Renal cortex interstitium (tissue), 15 donors: ENCODE results near the gene FKRP. TPM values are rescaled to one million over a fixed set of nuclear protein-coding genes. Genes with fewer than 3 reads are reported as not detected.
A peak's percentile ranks its signal among the peaks of the same experiment; 100 is the strongest.
"Not testable (repeated sequence)": the region's sequence is repeated elsewhere in the genome, so short reads cannot be mapped to it uniquely, and the experiment has no call there.

Experiments
- DNase-seq, 11 donors: peaks; one replicate each; pipeline ENCODE4 v3.0.0-alpha.2; 2013; ENCODE audit warnings: low read depth in 9 of 11, low spot score in 4 of 11; ENCODE audit errors: extremely low read depth in 1 of 11
- long read RNA-seq, 16 experiments: transcript quantifications; one replicate each; lab custom pipeline, GENCODE V29; 2026
- polyA plus RNA-seq, 3 donors: library from polyadenylated mRNA; unstranded; fragments of 120-200 nt; gene quantifications; one replicate each; pipeline ENCODE4 v1.2.1, GENCODE V29; 2013; ENCODE audit not compliant: insufficient read length in 3 of 3

The FKRP gene, protein sequence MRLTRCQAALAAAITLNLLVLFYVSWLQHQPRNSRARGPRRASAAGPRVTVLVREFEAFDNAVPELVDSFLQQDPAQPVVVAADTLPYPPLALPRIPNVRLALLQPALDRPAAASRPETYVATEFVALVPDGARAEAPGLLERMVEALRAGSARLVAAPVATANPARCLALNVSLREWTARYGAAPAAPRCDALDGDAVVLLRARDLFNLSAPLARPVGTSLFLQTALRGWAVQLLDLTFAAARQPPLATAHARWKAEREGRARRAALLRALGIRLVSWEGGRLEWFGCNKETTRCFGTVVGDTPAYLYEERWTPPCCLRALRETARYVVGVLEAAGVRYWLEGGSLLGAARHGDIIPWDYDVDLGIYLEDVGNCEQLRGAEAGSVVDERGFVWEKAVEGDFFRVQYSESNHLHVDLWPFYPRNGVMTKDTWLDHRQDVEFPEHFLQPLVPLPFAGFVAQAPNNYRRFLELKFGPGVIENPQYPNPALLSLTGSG
- polyA plus RNA-seq: 10 to 100 TPM; 19.7 to 25.3 (median 22.1) TPM
- long read RNA-seq, donor 1: 0 reads
- long read RNA-seq, donor 2, partial matches to known transcripts: 0 of 12 reads
- long read RNA-seq, donor 2, other reads (novel, unspliced or antisense): 6 of 12 reads
- long read RNA-seq, donor 3, partial matches to known transcripts: 0 of 6 reads
- long read RNA-seq, donor 3, other reads (novel, unspliced or antisense): 0 of 6 reads
- long read RNA-seq, donor 4, partial matches to known transcripts: 0 of 2 reads
- long read RNA-seq, donor 4, other reads (novel, unspliced or antisense): 0 of 2 reads
- long read RNA-seq, donor 5, transcript FKRP-201 (4 exons, 3,332 nt): major isoform, 6 of 82 reads
- long read RNA-seq, donor 5, partial matches to known transcripts: 73 of 82 reads
- long read RNA-seq, donor 5, other reads (novel, unspliced or antisense): 0 of 82 reads
- long read RNA-seq, donor 6, partial matches to known transcripts: 16 of 21 reads
- long read RNA-seq, donor 6, other reads (novel, unspliced or antisense): 0 of 21 reads
- long read RNA-seq, donor 7, partial matches to known transcripts: 0 of 2 reads
- long read RNA-seq, donor 7, other reads (novel, unspliced or antisense): 0 of 2 reads
- long read RNA-seq, donor 8, partial matches to known transcripts: 0 of 23 reads
- long read RNA-seq, donor 8, other reads (novel, unspliced or antisense): 15 of 23 reads
- long read RNA-seq, donor 9, partial matches to known transcripts: 0 of 5 reads
- long read RNA-seq, donor 9, other reads (novel, unspliced or antisense): 0 of 5 reads
- long read RNA-seq, donor 10, partial matches to known transcripts: 0 of 8 reads
- long read RNA-seq, donor 10, other reads (novel, unspliced or antisense): 6 of 8 reads
- long read RNA-seq, donor 11, partial matches to known transcripts: 0 of 2 reads
- long read RNA-seq, donor 11, other reads (novel, unspliced or antisense): 0 of 2 reads
- long read RNA-seq, donor 12, partial matches to known transcripts: 0 of 3 reads
- long read RNA-seq, donor 12, other reads (novel, unspliced or antisense): 0 of 3 reads
- long read RNA-seq, donor 13, partial matches to known transcripts: 0 of 2 reads
- long read RNA-seq, donor 13, other reads (novel, unspliced or antisense): 0 of 2 reads
- long read RNA-seq, donor 14, partial matches to known transcripts: 0 of 10 reads
- long read RNA-seq, donor 14, other reads (novel, unspliced or antisense): 6 of 10 reads
- long read RNA-seq, donor 15, partial matches to known transcripts: 0 of 2 reads
- long read RNA-seq, donor 15, other reads (novel, unspliced or antisense): 0 of 2 reads
- long read RNA-seq, donor 16, partial matches to known transcripts: 34 of 87 reads
- long read RNA-seq, donor 16, other reads (novel, unspliced or antisense): 44 of 87 reads

DNA sequence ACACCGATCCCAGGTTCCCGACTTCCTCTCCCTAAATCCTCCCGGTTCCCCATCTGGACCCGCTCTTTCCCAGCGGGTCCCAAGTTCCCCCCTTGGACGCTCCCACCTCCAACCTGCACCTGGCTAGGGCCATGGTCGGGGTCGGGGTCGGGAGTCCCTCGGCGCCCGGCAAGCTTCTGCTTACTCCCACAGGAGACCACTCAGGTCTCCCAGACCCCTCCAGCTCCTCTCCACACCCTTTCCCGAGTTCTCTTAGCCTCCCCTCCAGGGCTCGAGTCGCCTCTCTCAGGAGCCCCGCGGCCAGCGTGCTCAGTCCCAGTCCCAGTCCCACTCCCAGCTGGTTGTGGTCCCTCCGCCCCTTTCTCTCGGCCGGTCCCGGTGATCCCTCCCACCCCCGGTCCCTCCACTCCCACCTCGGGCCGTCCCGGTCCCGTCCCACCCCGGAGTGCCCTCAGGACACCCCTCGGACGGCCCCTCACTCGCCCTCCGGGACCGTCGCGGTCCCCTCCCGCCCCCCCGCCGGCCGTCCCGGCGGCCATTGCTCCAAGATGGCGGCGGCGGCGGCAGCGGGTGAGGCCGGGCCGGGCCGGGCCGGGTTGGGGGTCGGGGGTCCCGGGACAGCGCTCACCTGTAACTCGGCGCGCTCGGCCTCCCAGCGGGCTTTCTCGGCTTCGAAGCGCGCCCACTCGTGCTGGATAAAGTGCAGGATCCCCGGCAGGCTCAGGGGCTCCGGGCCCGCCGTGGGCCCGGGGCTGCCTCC, at the start of gene FKRP:
FKRP (plus strand) TSS at position 537 of the 760 bp plus-strand sequence. CDS start 9,394 bp downstream, outside the sequence.
- peak in 1 of 11 donors; percentile 27 for DNase-seq

DNA sequence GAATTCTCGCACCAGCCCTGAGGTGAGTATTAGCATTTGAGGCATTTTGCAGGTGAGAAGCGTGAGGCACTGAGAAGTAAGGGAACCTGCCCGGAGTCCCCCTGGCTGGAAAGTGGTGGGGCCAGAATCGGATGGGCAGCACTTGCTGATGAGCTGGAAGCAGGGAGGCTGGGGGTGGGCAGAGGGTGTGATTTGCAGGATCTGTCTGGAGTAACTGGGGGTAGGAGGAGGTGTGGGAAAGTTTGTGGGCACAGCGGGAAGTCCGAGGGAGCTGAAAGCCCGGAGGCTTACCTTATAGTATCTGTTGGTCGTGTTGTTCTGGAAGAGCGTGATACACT, 49.0 kb upstream of the FKRP start:
- DNase-seq: no peak

DNA sequence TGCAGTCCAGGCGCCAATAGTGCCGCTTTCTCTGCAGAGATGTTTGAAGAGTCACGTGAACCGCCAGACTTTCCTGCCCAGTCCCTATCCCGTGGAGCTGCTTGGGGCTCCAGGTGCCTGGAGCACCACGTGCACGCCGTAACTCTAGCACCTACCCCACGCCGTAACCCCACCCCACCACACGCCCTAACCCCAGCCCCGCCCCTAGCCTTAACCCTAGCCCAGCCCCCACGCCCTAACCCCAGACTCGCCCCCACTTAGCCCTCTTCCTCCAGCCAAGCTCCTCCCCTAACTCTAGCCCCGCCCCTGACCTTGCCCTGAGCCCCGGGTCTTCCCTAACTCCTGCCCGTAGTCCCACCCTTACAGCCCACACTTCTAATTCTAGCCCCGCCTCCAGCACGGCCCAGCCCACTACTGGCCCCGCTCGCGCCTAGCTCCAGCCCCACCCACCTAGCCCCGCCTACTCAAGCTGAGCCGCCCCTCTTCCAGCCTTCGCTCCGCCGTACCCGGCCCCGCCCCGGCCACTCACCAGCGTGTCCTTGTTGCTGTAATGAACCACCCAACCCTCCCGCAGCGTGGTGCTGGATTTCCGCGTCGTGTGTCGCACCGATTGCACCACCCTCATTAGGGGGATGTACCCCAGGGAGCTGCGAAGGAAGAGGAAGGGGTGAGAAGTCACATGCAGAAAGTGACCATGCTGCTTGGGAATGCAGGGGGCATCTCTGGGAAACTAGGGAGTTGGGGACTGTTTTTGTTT, 48.5 kb upstream of the FKRP start:
- DNase-seq: peak in 9 of 11 donors; percentile 71 to 84 (median 77)

DNA sequence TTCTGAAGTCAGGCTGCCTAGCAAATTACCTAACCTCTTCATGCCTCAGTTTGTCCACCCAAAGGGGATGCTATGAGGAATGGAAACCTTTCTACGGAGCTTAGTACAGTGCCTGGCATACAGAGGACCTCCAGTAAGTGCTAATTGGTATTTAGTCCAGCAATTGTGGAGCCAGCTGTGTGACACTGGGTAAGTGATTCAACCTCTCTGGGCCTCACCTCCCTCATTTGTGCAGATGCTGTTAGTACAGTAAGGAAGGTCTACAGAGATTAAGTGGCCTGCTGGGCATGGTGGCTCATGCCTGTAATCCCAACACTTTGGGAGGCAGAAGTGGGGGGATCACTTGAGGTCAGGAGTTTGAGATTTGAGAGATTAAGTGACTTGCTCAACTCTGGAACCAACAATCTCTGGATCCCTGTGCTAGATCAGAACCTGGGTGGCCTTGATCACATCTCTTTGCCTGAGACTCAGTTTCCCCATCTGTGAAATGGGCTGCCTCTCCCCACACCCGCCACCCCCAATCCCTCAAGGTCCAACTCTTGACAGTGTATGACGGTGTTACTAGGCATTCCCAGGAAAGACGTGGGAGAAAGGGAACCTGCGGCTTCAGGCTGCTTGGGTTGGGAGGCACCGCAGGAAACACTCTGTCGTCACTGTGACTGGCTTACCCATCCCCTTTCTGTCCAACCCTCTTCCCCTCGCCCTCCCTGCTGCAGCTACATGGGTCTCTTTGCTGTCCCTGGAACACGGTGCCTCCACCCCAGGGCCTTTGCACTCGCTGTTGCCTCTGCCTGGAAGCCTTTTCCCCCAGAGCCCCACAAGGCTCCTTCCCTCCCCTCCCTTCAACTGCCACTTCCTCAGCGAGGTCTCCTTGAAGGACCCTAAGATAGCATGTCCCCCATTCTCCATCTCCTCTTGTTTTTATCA, 47.2 kb upstream of the FKRP start:
- DNase-seq: no peak

DNA sequence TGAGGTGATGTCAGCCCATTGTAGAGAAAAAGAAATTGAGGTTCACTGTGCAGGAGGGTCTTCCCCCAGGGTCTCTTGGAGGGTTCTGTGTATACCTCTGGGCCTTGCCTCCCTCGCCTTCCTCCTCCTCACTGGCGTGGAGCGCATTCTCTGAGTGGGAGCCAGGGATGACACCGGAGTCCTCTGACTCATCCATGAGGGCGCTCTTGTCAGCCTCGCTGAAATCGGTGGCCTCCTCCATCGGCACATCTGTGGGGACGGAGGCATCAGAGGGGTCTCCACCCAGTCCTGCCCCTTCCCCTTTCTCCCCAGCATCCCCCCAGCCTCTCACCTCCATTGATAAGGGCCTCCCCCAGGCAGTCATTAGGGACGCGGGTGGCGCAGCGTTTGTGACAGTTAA, 45.2 kb upstream of the FKRP start:
- DNase-seq: no peak

DNA sequence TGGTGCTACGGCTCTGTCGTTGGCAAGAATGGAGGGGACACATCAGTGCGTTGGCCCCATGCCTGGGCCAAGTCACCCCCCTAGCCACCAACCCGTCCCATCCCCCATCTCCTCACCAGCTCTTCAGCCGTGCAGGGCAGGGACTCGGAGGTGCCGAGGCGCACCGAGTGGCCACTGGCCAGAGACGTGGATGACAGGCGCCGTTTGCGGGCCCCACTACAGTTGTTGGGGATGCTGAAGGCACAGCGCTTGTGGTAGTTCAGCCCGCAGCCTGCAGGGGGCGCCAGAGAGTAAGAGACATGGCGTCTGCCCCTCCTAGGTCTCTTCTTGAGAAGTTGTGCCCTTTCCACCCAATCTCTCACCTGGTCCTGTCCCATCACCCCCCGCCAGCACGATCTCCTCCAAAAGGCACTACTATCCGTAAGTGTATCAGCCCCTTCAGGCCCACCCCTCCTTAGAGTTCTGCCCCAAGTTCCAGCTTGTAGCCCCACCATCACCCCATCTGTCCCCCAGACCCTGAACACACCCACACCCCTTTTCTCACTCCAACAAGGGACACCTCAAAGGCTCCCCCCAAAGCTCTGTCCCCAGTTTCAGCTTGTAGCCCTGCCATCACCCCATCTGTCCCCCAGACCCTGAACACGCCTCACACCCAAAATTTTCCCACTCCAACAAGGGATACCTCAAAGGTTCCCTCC, 41.3 kb upstream of the FKRP start:
- DNase-seq: peak in 1 of 11 donors; percentile 35

DNA sequence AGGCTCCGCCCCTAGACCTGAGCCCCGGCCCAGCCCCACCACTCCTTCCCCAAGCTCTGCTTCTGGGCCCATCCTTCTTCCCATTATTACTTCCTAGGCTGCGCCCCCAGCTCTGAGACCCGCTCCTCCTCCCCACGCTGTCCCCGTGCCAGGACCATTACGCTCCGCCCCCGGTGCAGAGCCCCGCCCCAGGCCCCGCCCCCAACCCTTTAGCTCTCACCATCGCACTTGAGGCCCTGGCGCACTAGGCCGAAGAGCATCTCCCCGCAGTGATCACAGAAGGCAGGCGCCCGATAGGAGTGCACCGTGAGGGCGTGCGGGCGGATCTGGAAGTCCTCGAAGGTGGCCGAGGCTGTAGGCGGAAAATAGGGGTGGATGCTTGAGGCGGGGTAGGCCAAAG, 35.2 kb upstream of the FKRP start:
- DNase-seq: no peak

DNA sequence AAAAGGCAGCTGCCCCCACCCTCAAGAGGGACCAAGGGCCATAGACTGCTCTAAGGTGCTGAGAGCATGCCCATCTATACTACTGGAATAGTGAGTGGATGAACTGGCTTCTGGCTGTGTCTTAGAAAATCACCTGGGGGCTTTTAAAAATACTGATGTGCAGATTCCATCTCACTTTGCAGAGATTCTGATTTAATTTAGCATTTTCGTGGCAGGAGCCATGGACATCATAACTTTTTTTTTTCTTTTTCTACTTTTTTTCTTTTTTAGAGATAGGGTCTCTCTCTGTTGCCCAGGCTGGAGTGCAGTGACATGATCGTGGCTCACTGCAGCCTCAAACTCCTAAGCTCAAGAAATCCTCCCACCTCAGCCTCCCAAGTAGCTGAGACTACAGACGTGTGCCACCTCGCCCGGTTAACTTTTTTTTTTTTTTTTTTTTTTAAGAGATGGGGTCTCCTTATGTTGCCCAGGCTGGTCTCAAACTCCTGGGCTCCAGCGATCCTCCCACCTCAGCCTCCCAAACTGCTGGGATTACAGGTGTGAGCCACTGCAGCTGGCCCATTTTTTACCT, 33.0 kb upstream of the FKRP start:
- DNase-seq: not testable (repeated sequence)

DNA sequence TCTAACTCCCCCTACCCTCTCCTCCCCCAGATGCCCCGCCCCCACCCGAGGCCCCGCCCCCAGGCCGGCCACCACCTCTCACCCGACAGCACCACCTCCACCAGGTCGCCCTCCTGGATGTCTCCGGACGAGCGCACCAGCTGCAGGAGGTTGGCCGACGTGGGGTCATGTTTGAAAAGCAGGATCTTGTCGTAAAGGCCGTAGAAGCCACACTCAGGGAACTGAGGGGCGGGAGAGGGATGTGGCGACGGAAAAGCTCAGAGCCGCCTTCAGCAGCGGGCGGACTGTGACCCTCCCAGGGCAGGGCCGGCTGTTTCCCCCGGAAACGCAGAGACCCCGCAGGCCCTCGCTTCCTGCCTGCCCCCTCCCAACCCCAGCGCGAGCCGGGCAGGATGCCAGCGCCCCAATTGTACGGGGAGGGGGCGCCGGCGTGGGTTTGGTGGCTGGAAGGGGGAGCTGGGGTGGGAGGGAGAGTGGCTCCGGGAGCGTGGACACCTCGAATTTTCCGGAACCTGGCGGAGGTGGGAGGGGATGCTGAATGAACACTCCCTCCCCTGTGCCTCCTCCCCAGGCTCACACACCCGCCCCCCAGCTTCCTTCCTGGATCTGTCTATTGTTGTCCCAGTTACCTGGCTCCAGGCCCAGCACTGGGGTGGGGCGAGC, 31.9 kb upstream of the FKRP start:
- peak in 9 of 11 donors; percentile 65 to 90 (median 79) for DNase-seq

DNA sequence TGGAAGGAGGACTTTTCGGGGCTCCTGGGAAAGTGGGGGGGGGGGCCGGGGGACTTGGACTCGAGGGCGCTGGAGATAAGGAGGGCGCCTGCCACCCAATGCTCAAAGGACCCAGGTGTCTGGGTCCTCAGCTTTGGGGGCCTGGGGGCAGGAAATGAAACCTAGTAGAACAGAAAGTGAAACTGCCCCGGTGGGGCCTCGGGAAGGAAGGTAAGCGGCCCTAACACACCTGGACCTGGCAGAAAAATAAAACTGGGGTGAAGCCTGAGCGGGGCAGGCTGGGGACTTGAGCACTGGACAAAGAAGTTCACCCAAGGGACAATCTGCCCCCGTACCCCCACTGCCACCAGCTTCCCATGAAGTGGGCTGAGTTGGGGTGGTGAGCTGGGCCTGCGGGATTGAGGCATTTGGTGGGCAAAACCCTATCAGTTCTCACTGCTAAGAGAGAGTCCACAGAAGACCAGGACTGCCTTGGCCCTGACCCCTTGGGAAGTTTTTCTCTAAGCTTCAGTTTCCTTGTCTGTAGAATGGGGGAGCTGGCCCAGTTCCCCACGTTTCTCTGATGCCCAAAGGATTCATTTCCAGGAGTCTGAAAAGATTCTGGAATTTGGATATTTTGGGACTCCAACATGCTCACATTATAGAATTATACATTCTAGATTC, 31.3 kb upstream of the FKRP start:
- DNase-seq: no peak

DNA sequence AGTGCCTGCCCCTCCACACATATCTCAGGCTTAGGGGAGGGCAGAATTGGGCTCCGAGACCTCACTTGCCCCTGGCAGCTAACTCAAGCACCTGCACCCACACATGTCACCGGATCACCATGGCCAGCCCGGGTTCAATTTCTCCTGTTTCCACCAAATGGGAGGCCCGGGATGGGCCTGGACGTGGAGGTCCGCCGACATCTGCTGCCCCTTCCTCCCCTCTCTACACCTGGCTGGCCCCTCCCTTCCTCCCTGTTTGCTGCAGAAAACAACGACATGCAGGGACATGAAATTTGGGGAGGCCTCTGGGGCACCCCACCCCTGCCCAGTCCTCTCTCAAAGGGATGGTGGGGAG, 30.3 kb upstream of the FKRP start:
- no peak for DNase-seq

DNA sequence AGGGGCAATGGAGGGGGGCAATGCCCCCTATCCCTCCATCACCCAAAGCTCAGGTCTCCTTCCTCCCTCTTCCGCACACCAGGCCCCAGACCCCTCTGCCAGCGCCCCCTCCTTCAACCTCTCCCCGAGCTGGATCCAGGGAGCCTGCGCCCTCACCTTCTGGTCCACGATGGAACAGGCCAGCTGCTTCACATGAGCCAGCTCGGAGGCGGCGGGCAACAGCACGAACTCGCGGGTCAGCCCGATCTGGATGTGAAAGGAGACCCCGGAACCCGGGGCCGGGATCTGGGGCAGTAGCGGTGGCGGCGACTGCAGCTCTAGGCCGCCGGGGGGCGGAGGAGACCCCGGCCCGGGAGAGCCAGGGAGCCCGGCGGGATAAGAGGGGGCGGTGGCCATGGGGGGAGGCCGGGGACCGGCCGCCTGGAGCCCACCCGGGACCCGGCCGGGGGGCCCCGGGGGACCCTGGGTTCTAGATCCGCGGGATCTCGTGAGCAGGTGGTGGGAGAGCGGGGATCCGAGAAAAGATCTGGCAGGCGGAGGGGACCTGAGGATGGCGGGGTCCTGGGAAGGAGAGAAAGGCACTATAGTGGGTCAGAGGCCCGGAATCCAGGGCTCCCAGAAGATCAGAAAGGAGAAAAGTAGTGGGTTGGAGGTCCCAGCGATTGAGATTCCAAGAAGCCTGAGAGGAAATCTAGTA, 29.7 kb upstream of the FKRP start:
- no peak for DNase-seq

DNA sequence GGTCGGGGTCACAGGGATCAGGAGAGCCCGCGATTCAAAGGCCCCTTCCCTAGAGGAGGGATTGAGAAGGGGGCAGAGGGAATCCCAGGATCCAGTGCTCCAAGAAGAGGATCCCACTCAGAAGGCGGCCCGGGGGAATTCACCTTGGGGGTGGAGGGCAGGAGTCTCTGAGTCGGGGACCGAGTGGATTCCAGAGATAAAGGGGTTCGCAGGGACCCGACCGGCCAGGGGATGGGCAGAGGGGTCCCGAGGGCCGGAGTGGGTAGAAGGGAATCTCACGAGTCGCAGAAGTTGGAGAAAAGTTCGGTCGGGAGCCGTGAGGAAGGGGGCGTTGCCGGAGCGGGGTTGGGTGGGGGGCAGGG, 29.2 kb upstream of the FKRP start:
- no peak for DNase-seq
